Adrenal gland (tissue), 5 donors: ENCODE results near the gene DUS1L.

ENCODE experiments used
- CTCF ChIP-seq, 6 experiments: fragments of 450-650 bp in 4 of 6; fragments of 200-600 bp in 2 of 6; sonication (generic) in 1 of 6; IDR thresholded peaks; 1 replicate in 5 of 6; 2 replicates in 1 of 6; pipeline versions ENCODE4 v1.5.1 to v1.8.0; 2016 to 2021; ENCODE audit warnings: antibody characterized with exemption in 6 of 6, mild to moderate bottlenecking in 2 of 6, moderate library complexity in 1 of 6
- POLR2A ChIP-seq, 2 donors: fragments of 450-650 bp; IDR thresholded peaks; one replicate each; pipeline ENCODE4 v1.6.1; 2017; ENCODE audit warnings: antibody characterized with exemption in 2 of 2, mild to moderate bottlenecking in 2 of 2, moderate library complexity in 1 of 2
- donor health status: DM: no; HTN: no; CAD: no.

DNA sequence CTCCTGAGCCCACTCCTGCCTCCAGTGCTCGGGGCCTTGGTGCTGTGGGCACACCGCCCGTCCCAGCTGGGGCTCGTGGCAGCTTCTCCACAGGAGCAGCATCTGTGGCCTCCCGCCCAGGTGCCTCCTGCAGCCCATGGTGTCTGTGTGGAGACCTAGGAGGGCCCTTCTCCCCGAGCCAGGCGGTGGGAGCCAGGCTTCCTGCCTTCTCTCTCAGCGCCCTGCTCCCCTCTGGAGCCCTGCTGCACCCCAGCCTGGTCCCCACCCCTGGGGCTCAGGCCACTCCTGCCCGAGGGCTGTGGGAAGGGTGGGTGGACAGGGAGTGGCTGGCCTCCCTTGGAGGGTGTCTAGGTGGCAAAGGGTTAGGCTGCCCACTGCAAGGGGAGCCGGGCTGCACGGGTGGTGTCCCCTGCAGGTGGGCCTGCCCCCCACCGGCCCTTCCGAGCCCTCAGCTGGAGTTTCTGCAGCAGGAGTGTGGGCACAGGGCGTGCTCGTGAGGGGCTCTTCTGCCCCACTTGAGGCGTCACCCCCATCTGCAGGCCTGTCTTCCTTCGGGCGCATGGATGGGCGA, 53.9 kb downstream of the DUS1L start:
- TF ChIP-seq CTCF (IDR thresholded peaks at IDR 0.05) (no peak), POLR2A (IDR thresholded peaks at IDR 0.05) (no peak)
